Adrenal gland (tissue), 5 donors: ENCODE measurements around the gene TLE2.

ENCODE experiments used
- CTCF ChIP-seq, 6 experiments: fragments of 450-650 bp in 4 of 6; fragments of 200-600 bp in 2 of 6; sonication (generic) in 1 of 6; IDR thresholded peaks; 1 replicate in 5 of 6; 2 replicates in 1 of 6; pipeline versions ENCODE4 v1.5.1 to v1.8.0; 2016 to 2021; ENCODE audit warnings: antibody characterized with exemption in 6 of 6, mild to moderate bottlenecking in 2 of 6, moderate library complexity in 1 of 6
- POLR2A ChIP-seq, 2 donors: fragments of 450-650 bp; IDR thresholded peaks; one replicate each; pipeline ENCODE4 v1.6.1; 2017; ENCODE audit warnings: antibody characterized with exemption in 2 of 2, mild to moderate bottlenecking in 2 of 2, moderate library complexity in 1 of 2
- donor health status: DM: no; HTN: no; CAD: no.

GRCh38 chr19:2984215-2984528 lies 44.9 kb downstream of the TLE2 start:
- TF ChIP-seq CTCF (IDR thresholded peaks at IDR 0.05), result no peak
- TF ChIP-seq POLR2A (IDR thresholded peaks at IDR 0.05), result no peak
